K562 (cell line): ENCODE data around the gene UBXN11. TPM values are rescaled to one million over a fixed set of nuclear protein-coding genes. Genes with fewer than 3 reads are reported as not detected.

ENCODE experiments used
- FOXJ2 ChIP-seq: fragments of 200-800 bp; sonication (Bioruptor generic); IDR thresholded peaks from 2 replicates; pipeline ENCODE4 v1.6.1; 2016; ENCODE audit warnings: missing genetic modification characterization, missing compliant biosample characterization
- GATAD2A ChIP-seq: fragments of 450-650 bp; IDR thresholded peaks from 2 replicates; pipeline ENCODE4 v1.6.1; 2017
- MCM5 ChIP-seq: fragments of 450-650 bp; IDR thresholded peaks from 2 replicates; pipeline ENCODE4 v1.6.1; 2016; ENCODE audit warnings: low read depth
- NCOR1 ChIP-seq: fragments of 450-650 bp; IDR thresholded peaks from 2 replicates; pipeline ENCODE4 v1.6.1; 2016; ENCODE audit warnings: mild to moderate bottlenecking, moderate library complexity
- RFX7 ChIP-seq: fragments of 250-450 bp; sonication (Bioruptor Pico); IDR thresholded peaks from 2 replicates; pipeline ENCODE4 v1.5.1; 2021; ENCODE audit warnings: mild to moderate bottlenecking
- TEAD1 ChIP-seq, 2 experiments: fragments of 450-650 bp in 1 of 2; sonication (generic) in 1 of 2; formaldehyde crosslinking; IDR thresholded peaks; 2 replicates each; pipeline versions ENCODE4 v1.4.0 to v1.8.0; 2020 to 2022; ENCODE audit warnings: mild to moderate bottlenecking in 2 of 2, missing genetic modification reagents in 1 of 2
- U2AF1 ChIP-seq: fragments of 200-400 bp; formaldehyde crosslinking; optimal IDR thresholded peaks from 2 replicates; pipeline ENCODE3; 2017; ENCODE audit warnings: mild to moderate bottlenecking, low read depth, low read length, moderate library complexity
- ZNF384 ChIP-seq: IDR thresholded peaks from 2 replicates; pipeline ENCODE4 v1.6.1; 2012; ENCODE audit warnings: low read depth, low read length, improper control_type of control experiment
- ZNF507 ChIP-seq: conservative IDR thresholded peaks from 2 replicates; pipeline ENCODE4 v1.6.1; 2017; ENCODE audit warnings: missing genetic modification characterization, missing compliant biosample characterization
- ZNF740 ChIP-seq, 3 experiments: fragments of 200-800 bp in 1 of 3; sonication (Bioruptor generic) in 1 of 3; sonication (generic) in 1 of 3; formaldehyde crosslinking in 1 of 3; IDR thresholded peaks; 2 replicates each; pipeline versions ENCODE4 v1.6.1 to v1.8.0; 2016 to 2022; ENCODE audit warnings: mild to moderate bottlenecking in 2 of 3, missing compliant biosample characterization in 2 of 3, missing genetic modification characterization in 2 of 3, missing genetic modification reagents in 1 of 3
- ZNF77 ChIP-seq: fragments of 250-450 bp; sonication (Bioruptor Pico); IDR thresholded peaks from 2 replicates; pipeline ENCODE4 v1.5.0; 2020
- polyA plus RNA-seq, 8 experiments: library from polyadenylated mRNA; depleted of rRNA in 4 of 8; stranded (reverse) in 5 of 8; unstranded in 3 of 8; fragments of >200 nt; fragmentation: Nextera tagmentation in 2 of 8; fragmentation: Illumina TruSeq in 1 of 8; extraction: Ambion mirVana in 2 of 8; extraction: Trizol in 1 of 8; gene quantifications; 2 replicates each; pipeline versions ENCODE4 v1.2.1 to v1.2.3, GENCODE V29; 2011 to 2014; ENCODE audit warnings: inconsistent platforms in 1 of 8, missing spikeins in 1 of 8
- total RNA-seq, 7 experiments: library from RNA; depleted of rRNA in 6 of 7; stranded (reverse); fragments of >200 nt in 6 of 7; fragmentation: Illumina TruSeq in 2 of 7; extraction: Trizol in 2 of 7; gene quantifications; 2 replicates each; pipeline versions ENCODE4 v1.2.1 to v1.2.3, GENCODE V29; 2011 to 2021; ENCODE audit warnings: low replicate concordance in 1 of 7
- TF ChIP-seq, protein P1 (sequence below): fragments of 450-650 bp; IDR thresholded peaks from 2 replicates; pipeline ENCODE4 v1.6.1; 2018; ENCODE audit warnings: mild to moderate bottlenecking, low read depth; ENCODE audit not compliant: partially characterized antibody
- TF ChIP-seq, protein P2 (sequence below): fragments of 200-400 bp; formaldehyde crosslinking; IDR thresholded peaks from 2 replicates; pipeline ENCODE4 v1.6.1; 2017; ENCODE audit warnings: mild to moderate bottlenecking, low read depth, low read length, moderate library complexity
- TF ChIP-seq, protein P3 (sequence below): fragments of 450-650 bp; conservative IDR thresholded peaks from 2 replicates; pipeline ENCODE4 v1.6.1; 2016; ENCODE audit warnings: missing genetic modification characterization, low read depth, mild to moderate bottlenecking, missing compliant biosample characterization, moderate library complexity
- TF ChIP-seq, protein P4 (sequence below): IDR thresholded peaks from 2 replicates; pipeline ENCODE4 v1.6.1; 2011; ENCODE audit warnings: borderline replicate concordance, low read depth, mild to moderate bottlenecking, moderate library complexity, low read length; ENCODE audit not compliant: insufficient read depth, poor library complexity, severe bottlenecking

The UBXN11 gene
- total and polyA plus RNA-seq, 9 of the 15 experiments (the other 6 are each of a cell fraction or from before 2014, with no cell fraction given), result 0.48 to 34.3 (median 11.3) TPM

DNA sequence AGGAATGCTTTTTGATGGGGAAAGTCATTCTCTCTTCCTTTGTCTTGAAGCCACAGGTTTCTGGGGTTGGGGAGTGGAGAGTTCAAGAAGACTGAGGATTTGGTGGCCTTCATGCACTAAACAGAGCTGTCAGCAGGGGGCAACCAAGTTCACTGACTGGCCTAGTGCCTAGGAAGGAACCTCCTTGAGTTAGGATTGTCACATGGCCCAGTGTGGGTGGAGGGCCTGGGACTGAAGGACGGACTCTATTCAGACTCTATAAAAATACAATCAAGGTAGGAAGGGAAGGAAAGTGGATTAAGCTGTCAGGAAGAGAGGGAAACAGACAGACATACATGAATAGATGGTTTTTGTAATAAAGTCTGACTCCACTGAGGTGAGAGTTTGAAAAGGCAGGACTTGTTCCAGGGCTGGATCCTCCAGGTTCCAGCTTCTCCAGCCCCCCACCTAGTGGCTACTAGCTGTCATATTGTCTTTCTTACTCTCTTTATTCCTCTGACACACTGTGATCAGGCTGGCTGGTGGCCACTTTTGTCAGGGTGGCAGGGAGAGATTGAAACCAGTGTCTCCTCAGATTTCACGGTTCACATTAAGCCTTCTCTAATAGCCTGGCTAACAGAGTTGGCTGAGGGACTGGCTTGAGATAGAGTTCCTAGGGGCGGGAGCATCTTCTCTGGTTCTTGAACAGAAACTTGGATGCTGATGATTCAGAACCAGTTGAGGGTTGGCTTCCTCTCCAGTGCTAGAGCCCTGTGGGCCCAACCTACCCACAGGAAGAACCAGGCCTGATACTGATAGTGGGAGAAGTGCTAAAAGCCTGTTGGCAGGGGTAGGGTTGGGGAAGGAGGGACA, 30.6 kb downstream of the UBXN11 start (continued):
- TF ChIP-seq NCOR1 (peak; percentile 30; the same call in 1 of the 2 replicates), MCM5 (no peak), ZNF77 (CRISPR knock-in tag) (no peak), GATAD2A (no peak), RFX7 (CRISPR knock-in tag) (no peak), ZNF740 (CRISPR knock-in tag; IDR thresholded peaks at IDR 0.05) (no peak), ZNF740 (tag; IDR thresholded peaks at IDR 0.05) (no peak), ZNF507 (tag) (no peak), FOXJ2 (no peak; the same call in 1 of the 2 replicates), TEAD1 (CRISPR knock-in tag; IDR thresholded peaks at IDR 0.05) (no peak), U2AF1 (no peak), ZNF384 (no peak)
- TF ChIP-seq, protein P1, sequence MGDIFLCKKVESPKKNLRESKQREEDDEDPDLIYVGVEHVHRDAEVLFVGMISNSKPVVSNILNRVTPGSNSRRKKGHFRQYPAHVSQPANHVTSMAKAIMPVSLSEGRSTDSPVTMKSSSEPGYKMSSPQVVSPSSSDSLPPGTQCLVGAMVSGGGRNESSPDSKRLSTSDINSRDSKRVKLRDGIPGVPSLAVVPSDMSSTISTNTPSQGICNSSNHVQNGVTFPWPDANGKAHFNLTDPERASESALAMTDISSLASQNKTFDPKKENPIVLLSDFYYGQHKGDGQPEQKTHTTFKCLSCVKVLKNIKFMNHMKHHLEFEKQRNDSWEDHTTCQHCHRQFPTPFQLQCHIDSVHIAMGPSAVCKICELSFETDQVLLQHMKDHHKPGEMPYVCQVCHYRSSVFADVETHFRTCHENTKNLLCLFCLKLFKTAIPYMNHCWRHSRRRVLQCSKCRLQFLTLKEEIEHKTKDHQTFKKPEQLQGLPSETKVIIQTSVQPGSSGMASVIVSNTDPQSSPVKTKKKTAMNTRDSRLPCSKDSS, result no peak
- TF ChIP-seq, protein P2, sequence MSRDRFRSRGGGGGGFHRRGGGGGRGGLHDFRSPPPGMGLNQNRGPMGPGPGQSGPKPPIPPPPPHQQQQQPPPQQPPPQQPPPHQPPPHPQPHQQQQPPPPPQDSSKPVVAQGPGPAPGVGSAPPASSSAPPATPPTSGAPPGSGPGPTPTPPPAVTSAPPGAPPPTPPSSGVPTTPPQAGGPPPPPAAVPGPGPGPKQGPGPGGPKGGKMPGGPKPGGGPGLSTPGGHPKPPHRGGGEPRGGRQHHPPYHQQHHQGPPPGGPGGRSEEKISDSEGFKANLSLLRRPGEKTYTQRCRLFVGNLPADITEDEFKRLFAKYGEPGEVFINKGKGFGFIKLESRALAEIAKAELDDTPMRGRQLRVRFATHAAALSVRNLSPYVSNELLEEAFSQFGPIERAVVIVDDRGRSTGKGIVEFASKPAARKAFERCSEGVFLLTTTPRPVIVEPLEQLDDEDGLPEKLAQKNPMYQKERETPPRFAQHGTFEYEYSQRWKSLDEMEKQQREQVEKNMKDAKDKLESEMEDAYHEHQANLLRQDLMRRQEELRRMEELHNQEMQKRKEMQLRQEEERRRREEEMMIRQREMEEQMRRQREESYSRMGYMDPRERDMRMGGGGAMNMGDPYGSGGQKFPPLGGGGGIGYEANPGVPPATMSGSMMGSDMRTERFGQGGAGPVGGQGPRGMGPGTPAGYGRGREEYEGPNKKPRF, result no peak
- TF ChIP-seq, protein P3, sequence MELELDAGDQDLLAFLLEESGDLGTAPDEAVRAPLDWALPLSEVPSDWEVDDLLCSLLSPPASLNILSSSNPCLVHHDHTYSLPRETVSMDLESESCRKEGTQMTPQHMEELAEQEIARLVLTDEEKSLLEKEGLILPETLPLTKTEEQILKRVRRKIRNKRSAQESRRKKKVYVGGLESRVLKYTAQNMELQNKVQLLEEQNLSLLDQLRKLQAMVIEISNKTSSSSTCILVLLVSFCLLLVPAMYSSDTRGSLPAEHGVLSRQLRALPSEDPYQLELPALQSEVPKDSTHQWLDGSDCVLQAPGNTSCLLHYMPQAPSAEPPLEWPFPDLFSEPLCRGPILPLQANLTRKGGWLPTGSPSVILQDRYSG, result no peak
- TF ChIP-seq, protein P4, sequence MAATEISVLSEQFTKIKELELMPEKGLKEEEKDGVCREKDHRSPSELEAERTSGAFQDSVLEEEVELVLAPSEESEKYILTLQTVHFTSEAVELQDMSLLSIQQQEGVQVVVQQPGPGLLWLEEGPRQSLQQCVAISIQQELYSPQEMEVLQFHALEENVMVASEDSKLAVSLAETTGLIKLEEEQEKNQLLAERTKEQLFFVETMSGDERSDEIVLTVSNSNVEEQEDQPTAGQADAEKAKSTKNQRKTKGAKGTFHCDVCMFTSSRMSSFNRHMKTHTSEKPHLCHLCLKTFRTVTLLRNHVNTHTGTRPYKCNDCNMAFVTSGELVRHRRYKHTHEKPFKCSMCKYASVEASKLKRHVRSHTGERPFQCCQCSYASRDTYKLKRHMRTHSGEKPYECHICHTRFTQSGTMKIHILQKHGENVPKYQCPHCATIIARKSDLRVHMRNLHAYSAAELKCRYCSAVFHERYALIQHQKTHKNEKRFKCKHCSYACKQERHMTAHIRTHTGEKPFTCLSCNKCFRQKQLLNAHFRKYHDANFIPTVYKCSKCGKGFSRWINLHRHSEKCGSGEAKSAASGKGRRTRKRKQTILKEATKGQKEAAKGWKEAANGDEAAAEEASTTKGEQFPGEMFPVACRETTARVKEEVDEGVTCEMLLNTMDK, result no peak
